Spleen (tissue), 11 donors: Measurements from ENCODE around the gene RRP1. TPM values are rescaled to one million over a fixed set of nuclear protein-coding genes. Genes with fewer than 3 reads are reported as not detected.

Experiments used
- DNase-seq: peaks from one replicate; pipeline ENCODE4 v3.0.0-alpha.2; 2020
- H3K27ac ChIP-seq, 8 donors: fragments of 200-600 bp; sonication (generic) in 7 of 8; 1 replicate in 4 of 8; 2 replicates in 4 of 8; pipeline versions ENCODE4 v1.5.0 to v1.8.0; 2016 to 2021; ENCODE audit warnings: inconsistent platforms in 4 of 8, mild to moderate bottlenecking in 4 of 8, moderate library complexity in 1 of 8
- H3K27me3 ChIP-seq, 7 donors: fragments of 200-600 bp; sonication (generic) in 6 of 7; replicated peaks in 1 of 7; 1 replicate in 4 of 7; 2 replicates in 3 of 7; pipeline versions ENCODE4 v1.5.0 to v1.8.0; 2016 to 2021; ENCODE audit warnings: inconsistent platforms in 3 of 7, mild to moderate bottlenecking in 1 of 7
- H3K36me3 ChIP-seq, 6 donors: fragments of 200-600 bp; sonication (generic) in 5 of 6; 1 replicate in 4 of 6; 2 replicates in 2 of 6; pipeline versions ENCODE4 v1.5.0 to v1.8.0; 2016 to 2021; ENCODE audit warnings: inconsistent platforms in 2 of 6
- H3K4me1 ChIP-seq, 6 donors: fragments of 200-600 bp; sonication (generic) in 5 of 6; 1 replicate in 3 of 6; 2 replicates in 3 of 6; pipeline versions ENCODE4 v1.5.0 to v1.8.0; 2016 to 2021; ENCODE audit warnings: inconsistent platforms in 3 of 6
- H3K4me3 ChIP-seq, 8 donors: fragments of 200-600 bp; sonication (generic) in 7 of 8; 1 replicate in 4 of 8; 2 replicates in 4 of 8; pipeline versions ENCODE4 v1.5.0 to v1.8.0; 2016 to 2021; ENCODE audit warnings: inconsistent platforms in 4 of 8, mild to moderate bottlenecking in 4 of 8, moderate library complexity in 2 of 8
- H3K9me3 ChIP-seq, 8 donors: fragments of 200-600 bp; sonication (generic) in 7 of 8; 1 replicate in 4 of 8; 2 replicates in 4 of 8; pipeline versions ENCODE4 v1.5.0 to v1.8.0; 2016 to 2021; ENCODE audit warnings: inconsistent platforms in 4 of 8
- POLR2A ChIP-seq, 3 donors: fragments of 450-650 bp; IDR thresholded peaks; one replicate each; pipeline ENCODE4 v1.5.1; 2017; ENCODE audit warnings: antibody characterized with exemption in 3 of 3, mild to moderate bottlenecking in 1 of 3
- POLR2AphosphoS5 ChIP-seq, 3 donors: sonication (generic); formaldehyde crosslinking; IDR thresholded peaks; one replicate each; pipeline ENCODE4 v1.5.1; 2017; ENCODE audit warnings: antibody characterized with exemption in 3 of 3
- WGBS, 5 donors: extraction: QIAGEN DNeasy Blood & Tissue Kit in 3 of 5; methylation state at CpG; one replicate each; pipeline versions ENCODE4 v1.1.5 to v1.1.7; 2013 to 2018; 5-methylcytosine and 5-hydroxymethylcytosine counted together
- intact Hi-C: fragments of 100-400 bp; cut with DNase I; formaldehyde crosslinking; loops from one replicate; pipeline ENCODE4 v1.15.0; 2023; ENCODE audit warnings: low total_unique reads
- polyA plus RNA-seq, 3 donors: library from polyadenylated mRNA; stranded (reverse); fragments of 200-250 nt; gene quantifications; one replicate each; pipeline ENCODE4 v1.2.1, GENCODE V29; 2013
- total RNA-seq, 7 donors: library from RNA; depleted of rRNA in 3 of 7; stranded (reverse); fragments of >200 nt in 3 of 7; fragmentation: NEBNext Ultra II Directional in 4 of 7; extraction: Animal tissue kit (Norgen Biotek cat#: 25700) in 4 of 7; gene quantifications; one replicate each; pipeline versions ENCODE4 v1.1.0 to v1.2.1, GENCODE V29; 2016 to 2021
- TF ChIP-seq, protein P1 (sequence below), 11 experiments: fragments of 200-600 bp in 7 of 11; fragments of 450-650 bp in 4 of 11; sonication (generic) in 4 of 11; IDR thresholded peaks in 8 of 11; conservative IDR thresholded peaks in 3 of 11; 1 replicate in 7 of 11; 2 replicates in 4 of 11; pipeline versions ENCODE4 v1.4.0 to v1.8.0; 2016 to 2021; ENCODE audit warnings: antibody characterized with exemption in 11 of 11, inconsistent platforms in 4 of 11, mild to moderate bottlenecking in 1 of 11
- donor health status: healthy with polysubstance abuse.
- donor health status: DM: no; HTN: no; CAD: no; lungs with moderate emphysema.
- donor health status: DM: no; HTN: no; CAD: no.
- donor health status: Bipolar disorder and iron deficiency.
- donor health status: healthy.
- donor health status: DM: no; HTN: no; CAD: no.
- donor health status: DM: yes; HTN: yes; CAD: no.

RRP1 gene
- total and polyA plus RNA-seq, 10 donors: 11.5 to 26.9 (median 18.6) TPM

DNA sequence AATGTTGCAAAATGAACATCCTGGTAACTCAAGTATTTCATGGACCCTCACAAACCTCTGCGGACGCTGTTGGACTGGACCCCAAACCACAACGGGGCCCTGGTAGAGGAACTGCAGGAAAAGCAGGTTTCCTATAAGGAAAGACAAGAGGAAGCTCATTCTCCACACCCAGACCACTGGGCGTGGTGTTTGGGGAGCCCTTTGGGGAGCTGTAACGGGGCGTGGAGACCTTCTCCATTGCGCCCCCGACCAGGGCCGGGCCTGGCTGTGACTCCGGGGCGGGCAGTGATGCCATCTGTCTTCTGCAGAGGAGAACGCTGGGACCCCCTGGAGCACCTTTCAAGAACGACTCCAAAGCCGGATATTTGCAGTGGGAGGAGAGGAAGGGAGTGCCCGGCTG, 45.7 kb downstream of the RRP1 start:
- peak overlapping the region in 4 of 8 donors; percentile 29 to 52 (median 44) for H3K27ac ChIP-seq
- H3K4me1 ChIP-seq: peaks cover 3 to 24% (median 16%) of the 10 kb centered on the region in 6 donors
- 12 to 32% (median 14%) methylated on average over 14 to 15 of the region's 15 CpGs for WGBS, 5 donors
- H3K4me3 ChIP-seq: no peak overlapping the region
- intact Hi-C loops: no loop called here
- TF ChIP-seq POLR2A (IDR thresholded peaks at IDR 0.05) (no peak), POLR2AphosphoS5 (IDR thresholded peaks at IDR 0.05) (no peak)
- TF ChIP-seq, protein P1, sequence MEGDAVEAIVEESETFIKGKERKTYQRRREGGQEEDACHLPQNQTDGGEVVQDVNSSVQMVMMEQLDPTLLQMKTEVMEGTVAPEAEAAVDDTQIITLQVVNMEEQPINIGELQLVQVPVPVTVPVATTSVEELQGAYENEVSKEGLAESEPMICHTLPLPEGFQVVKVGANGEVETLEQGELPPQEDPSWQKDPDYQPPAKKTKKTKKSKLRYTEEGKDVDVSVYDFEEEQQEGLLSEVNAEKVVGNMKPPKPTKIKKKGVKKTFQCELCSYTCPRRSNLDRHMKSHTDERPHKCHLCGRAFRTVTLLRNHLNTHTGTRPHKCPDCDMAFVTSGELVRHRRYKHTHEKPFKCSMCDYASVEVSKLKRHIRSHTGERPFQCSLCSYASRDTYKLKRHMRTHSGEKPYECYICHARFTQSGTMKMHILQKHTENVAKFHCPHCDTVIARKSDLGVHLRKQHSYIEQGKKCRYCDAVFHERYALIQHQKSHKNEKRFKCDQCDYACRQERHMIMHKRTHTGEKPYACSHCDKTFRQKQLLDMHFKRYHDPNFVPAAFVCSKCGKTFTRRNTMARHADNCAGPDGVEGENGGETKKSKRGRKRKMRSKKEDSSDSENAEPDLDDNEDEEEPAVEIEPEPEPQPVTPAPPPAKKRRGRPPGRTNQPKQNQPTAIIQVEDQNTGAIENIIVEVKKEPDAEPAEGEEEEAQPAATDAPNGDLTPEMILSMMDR (IDR thresholded peaks at IDR 0.05 in 8 of 11, conservative IDR thresholded peaks at IDR 0.05 in 3 of 11): no peak
- H3K9me3 ChIP-seq: peaks cover 0 to 8% (median 0%) of the 10 kb centered on the region in 8 donors
- H3K36me3 ChIP-seq: no peaks in the 10 kb centered on the region
- DNase-seq: no peak
- peaks cover 0 to 63% (median 5%) of the 10 kb centered on the region in 7 donors for H3K27me3 ChIP-seq

DNA sequence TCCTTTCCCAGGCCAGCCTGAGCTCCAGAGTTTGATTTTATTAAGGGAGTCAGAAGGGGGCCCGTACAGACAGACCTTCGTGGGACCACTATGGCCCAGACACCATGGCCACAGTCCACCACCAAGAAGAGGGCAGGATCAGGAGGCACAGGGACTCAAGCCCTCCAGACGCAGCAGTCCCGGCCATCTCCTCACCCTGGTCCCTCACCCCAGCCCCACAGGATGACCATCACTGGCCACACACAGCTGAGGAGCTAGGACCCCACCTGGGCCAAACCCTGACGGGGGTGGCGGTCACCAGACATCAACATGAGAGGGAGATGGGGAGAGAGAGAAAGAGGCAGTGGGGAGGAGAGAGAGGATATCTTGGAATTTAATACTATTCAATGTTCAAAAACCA, 46.5 kb downstream of the RRP1 start:
- WGBS, 5 donors: 88 to 96% (median 94%) methylated on average over 6 of the region's 6 CpGs
- H3K27me3 ChIP-seq: peaks cover 0 to 58% (median 5%) of the 10 kb centered on the region in 7 donors
- H3K27ac ChIP-seq: peak overlapping the region in 2 of 8 donors; percentile 40 to 48
- H3K4me1 ChIP-seq: peaks cover 3 to 24% (median 16%) of the 10 kb centered on the region in 6 donors
- no peaks in the 10 kb centered on the region for H3K36me3 ChIP-seq
- no peak for TF ChIP-seq POLR2A (IDR thresholded peaks at IDR 0.05)
- TF ChIP-seq, protein P1 (IDR thresholded peaks at IDR 0.05 in 8 of 11, conservative IDR thresholded peaks at IDR 0.05 in 3 of 11): no peak
- no peak for TF ChIP-seq POLR2AphosphoS5 (IDR thresholded peaks at IDR 0.05)
- no peak for DNase-seq
- H3K9me3 ChIP-seq: peaks cover 0 to 8% (median 0%) of the 10 kb centered on the region in 8 donors
- intact Hi-C loops: no loop called here
- no peak overlapping the region for H3K4me3 ChIP-seq

DNA sequence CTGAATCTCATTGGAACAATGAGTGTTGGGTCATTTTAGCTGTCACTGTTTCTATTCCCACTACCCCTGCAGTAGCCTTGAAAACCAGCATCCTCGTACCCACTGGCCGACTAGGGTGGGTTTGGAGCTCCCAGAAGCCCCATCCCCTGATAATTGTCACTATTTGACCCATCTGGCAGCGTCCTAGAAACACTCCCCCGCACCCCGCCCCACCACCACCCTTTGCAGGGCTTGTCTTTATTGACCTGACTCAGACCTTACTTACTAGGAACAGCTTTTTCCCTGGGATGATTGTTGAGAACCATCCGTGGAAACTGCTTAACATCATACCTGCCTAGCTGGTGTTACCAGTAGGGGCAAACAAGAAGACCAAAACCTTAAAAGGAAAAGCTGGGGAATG, 47.2 kb downstream of the RRP1 start:
- peaks cover 0 to 8% (median 0%) of the 10 kb centered on the region in 8 donors for H3K9me3 ChIP-seq
- H3K27me3 ChIP-seq: peaks cover 0 to 54% (median 5%) of the 10 kb centered on the region in 7 donors
- no peak overlapping the region for H3K27ac ChIP-seq
- peaks cover 3 to 24% (median 16%) of the 10 kb centered on the region in 6 donors for H3K4me1 ChIP-seq
- DNase-seq: no peak
- intact Hi-C loops: no loop called here
- 86 to 93% (median 91%) methylated on average over 6 of the region's 6 CpGs for WGBS, 5 donors
- no peak for TF ChIP-seq POLR2A (IDR thresholded peaks at IDR 0.05)
- no peak overlapping the region for H3K4me3 ChIP-seq
- no peaks in the 10 kb centered on the region for H3K36me3 ChIP-seq

DNA sequence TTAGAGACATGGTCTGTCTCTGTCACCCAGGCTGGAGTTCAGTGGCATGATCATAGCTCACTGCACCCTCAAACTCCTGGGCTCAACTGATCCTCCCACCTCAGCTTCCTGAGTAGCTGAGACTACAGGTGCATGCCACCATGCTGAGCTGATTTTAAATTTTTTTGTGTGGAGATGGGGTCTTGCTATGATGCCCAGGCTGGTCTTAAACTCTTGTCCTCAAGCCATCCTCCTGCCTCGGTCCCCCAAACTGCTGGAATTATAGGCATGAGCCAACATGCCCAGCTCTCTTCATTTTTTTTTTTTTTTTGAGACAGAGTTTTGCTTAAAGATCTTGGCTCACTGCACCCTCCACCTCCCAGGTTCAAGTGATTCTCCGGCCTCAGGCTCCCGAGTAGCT, 50.9 kb downstream of the RRP1 start:
- intact Hi-C loops: no loop called here
- no peak overlapping the region for H3K27ac ChIP-seq
- H3K36me3 ChIP-seq: no peaks in the 10 kb centered on the region
- no peak overlapping the region for H3K4me3 ChIP-seq
- no peak for DNase-seq
- TF ChIP-seq, protein P1 (IDR thresholded peaks at IDR 0.05 in 8 of 11, conservative IDR thresholded peaks at IDR 0.05 in 3 of 11): no peak
- TF ChIP-seq POLR2A (IDR thresholded peaks at IDR 0.05): no peak
- no peak for TF ChIP-seq POLR2AphosphoS5 (IDR thresholded peaks at IDR 0.05)
- 94 to 97% (median 95%) methylated on average over 3 of the region's 3 CpGs for WGBS, 5 donors
- peaks cover 0 to 27% (median 13%) of the 10 kb centered on the region in 6 donors for H3K4me1 ChIP-seq
- peaks cover 0 to 20% (median 5%) of the 10 kb centered on the region in 7 donors for H3K27me3 ChIP-seq
- no peaks in the 10 kb centered on the region for H3K9me3 ChIP-seq
